ENCODE measurements around the gene ZNF239.

DNA sequence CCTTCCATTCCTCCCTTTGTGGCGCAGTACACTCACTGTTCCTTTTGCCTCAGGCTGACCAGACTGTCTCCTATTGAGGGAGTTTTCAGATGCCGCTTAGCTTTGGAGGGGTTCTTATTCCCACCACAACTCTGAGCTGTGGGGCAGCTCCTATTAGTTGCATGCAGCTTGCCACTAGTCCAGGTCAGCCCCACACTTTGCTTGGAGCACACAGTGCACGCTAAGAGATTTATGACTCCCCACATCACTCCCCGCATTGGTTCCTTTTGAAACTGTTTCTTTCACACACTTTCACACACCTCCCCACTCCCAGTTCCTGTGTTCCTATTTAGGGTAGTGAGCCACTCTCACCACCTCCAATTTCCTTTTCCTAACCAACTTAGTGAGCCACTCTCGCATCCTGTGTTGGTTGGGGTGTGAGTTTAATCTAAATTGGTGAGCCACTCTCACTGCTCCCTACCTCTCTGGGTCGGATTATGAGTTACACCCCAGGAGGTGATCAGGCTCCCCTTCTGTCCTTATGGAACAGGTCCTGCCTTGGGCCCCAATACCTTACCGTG lies 21.4 kb upstream of the ZNF239 start:
- TF ChIP-seq, protein P1, sequence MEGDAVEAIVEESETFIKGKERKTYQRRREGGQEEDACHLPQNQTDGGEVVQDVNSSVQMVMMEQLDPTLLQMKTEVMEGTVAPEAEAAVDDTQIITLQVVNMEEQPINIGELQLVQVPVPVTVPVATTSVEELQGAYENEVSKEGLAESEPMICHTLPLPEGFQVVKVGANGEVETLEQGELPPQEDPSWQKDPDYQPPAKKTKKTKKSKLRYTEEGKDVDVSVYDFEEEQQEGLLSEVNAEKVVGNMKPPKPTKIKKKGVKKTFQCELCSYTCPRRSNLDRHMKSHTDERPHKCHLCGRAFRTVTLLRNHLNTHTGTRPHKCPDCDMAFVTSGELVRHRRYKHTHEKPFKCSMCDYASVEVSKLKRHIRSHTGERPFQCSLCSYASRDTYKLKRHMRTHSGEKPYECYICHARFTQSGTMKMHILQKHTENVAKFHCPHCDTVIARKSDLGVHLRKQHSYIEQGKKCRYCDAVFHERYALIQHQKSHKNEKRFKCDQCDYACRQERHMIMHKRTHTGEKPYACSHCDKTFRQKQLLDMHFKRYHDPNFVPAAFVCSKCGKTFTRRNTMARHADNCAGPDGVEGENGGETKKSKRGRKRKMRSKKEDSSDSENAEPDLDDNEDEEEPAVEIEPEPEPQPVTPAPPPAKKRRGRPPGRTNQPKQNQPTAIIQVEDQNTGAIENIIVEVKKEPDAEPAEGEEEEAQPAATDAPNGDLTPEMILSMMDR (IDR thresholded peaks at IDR 0.05; ENCODE audit: control extremely low read depth in 1 of 3, insufficient read depth in 1 of 3, low read depth in 1 of 3, low read length in 3 of 3) = no peak
- TF ChIP-seq POLR2A (IDR thresholded peaks at IDR 0.05; ENCODE audit: control extremely low read depth in 1 of 2, low read depth in 2 of 2, low read length in 2 of 2) (no peak), CHD2 (IDR thresholded peaks at IDR 0.05; ENCODE audit: low read length) (no peak), JUN (IDR thresholded peaks at IDR 0.05; ENCODE audit: low read depth, low read length) (no peak), TAF7 (optimal IDR thresholded peaks at IDR 0.05; ENCODE audit: borderline replicate concordance, low read depth, low read length) (no peak), RNF2 (IDR thresholded peaks at IDR 0.05; ENCODE audit: borderline replicate concordance, low read depth, low read length, missing control alignments, poor library complexity, severe bottlenecking) (no peak), POLR2AphosphoS5 (IDR thresholded peaks at IDR 0.05; ENCODE audit: low read depth, low read length) (no peak), BACH1 (IDR thresholded peaks at IDR 0.05; ENCODE audit: low read length) (no peak)
- TF ChIP-seq, protein P2, sequence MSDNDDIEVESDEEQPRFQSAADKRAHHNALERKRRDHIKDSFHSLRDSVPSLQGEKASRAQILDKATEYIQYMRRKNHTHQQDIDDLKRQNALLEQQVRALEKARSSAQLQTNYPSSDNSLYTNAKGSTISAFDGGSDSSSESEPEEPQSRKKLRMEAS (IDR thresholded peaks at IDR 0.05) = no peak
